GM19043 (cell line): ENCODE data around the gene ZNF662.

Source experiments
- ATAC-seq: cut with Tn5 transposase; IDR thresholded peaks from one replicate; pipeline ENCODE4 v1.9.1; 2021; ENCODE audit warnings: low read depth; ENCODE audit not compliant: unreplicated experiment

ZNF662 gene

DNA sequence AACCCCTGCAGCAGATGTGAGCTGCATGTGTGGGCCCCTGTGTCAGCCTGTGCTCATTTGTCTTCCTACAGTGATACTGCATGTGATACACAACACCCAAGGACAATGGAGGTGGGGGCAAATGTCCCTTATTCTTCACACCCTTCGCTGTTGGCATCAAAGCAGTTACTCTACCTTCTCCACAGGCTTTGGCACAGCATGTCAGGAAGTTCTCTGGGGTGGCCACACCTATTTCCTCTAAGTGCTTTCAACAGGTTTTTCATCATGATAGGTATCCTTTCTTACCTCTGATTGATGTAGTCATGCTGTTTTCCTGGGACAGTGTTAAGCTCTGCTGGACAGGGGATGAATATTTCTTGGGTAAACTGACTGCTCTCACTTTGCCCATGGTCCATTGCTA, 29.5 kb downstream of the ZNF662 start:
- ATAC-seq: no peak

DNA sequence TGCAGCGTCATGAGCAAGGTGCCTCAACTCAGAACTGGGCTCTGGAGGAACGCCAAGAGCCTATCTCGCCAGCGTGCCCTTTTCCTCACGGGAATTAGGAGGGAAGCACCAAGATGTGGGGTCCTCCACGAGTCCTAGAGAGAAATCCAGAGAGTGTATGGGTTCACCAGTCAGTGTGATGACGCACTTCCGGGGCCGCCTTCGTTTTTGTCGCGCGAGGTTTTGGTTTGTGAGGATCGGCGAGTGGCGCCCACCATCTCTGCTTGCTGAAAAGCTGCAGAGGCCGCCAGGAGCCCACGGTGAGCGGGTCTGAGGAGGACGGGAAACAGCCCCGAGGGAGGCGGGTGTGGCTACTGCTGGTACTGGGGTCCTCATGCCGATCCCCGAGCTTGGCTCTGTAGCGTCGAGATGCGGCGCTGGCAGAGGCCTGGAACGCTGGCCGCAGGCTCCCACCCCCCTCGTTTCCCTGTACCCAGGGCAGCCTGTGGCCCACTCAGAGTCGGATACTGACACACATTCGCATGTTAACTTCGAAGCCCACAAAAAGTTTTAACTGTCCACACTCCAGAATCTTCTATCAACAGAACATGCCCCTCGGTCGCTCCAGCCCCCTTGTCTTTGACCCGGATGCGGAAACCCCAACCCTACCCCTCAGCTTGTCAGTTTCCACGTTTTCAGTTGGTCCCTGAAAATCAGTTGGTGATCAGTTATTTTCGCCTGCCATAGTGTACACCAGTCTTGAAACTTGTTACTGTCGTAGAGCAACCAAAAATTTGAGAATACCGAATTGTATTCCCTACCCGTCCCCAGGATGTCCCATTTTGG, 30.4 kb downstream of the ZNF662 start:
- ATAC-seq: no peak

DNA sequence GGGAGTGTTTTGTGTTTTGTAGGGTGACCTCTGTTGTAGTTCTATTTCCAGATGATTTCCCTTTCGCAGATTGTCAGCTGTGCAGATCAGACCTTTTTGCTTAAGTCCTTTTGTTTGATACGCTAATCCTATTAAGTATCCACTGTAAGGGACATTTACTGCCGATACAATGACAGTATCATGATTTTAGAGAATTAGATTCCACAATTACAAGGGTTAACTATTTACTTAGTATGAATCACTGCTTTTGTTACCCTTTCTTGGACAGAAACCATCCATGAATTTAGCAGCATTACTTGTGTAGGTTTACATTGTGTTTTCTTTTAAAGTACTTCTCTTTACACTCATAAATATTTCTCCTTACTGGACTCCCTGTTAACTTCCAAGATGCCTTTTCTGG, 31.4 kb downstream of the ZNF662 start:
- ATAC-seq: no peak

GRCh38 chr3:42942693-42943092, 36.8 kb downstream of the ZNF662 start:
- ATAC-seq: no peak

GRCh38 chr3:42946050-42946449, 40.1 kb downstream of the ZNF662 start:
- no peak for ATAC-seq

DNA sequence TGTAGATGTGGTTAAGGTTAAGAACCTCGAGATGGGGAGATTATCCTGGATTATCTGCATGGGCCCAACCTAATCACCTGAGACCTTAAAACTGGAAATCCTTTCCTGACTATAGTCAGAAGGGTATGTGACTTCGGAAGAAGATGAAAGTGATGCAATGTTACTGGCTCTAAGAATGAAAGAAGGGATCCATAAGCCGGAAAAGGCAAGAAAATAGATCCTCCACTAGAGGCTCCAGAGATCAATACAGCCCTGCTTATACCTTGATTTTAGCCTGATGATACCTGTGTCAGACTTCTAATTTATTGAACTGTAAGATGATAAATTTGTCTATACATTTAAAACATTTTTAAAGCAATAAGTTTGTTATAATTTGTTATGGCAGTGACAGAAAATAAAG, 51.6 kb downstream of the ZNF662 start:
- ATAC-seq: no peak

DNA sequence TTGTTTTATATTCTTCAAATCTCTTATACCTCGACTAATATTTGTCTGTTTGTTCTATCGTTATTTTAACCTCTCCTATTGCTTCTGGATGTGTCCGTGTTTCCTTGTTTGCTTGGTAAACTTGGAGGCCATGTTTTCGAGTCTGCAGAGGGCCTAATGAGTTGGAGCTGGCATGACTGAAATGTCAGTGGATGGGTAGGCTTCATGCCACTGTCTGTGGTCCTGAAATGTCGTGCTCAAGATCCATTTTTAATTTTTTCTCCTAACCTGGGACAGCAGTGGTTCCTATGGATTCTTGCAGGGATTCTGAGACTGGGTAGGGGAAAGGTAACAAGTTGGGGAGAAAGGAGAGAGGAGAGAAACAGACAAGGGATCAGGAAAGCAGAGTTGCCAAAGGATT, 54.3 kb downstream of the ZNF662 start:
- ATAC-seq: no peak

GRCh38 chr3:42960786-42961185, 54.8 kb downstream of the ZNF662 start:
- ATAC-seq: no peak

GRCh38 chr3:42961633-42962032, 55.7 kb downstream of the ZNF662 start:
- ATAC-seq: no peak

GRCh38 chr3:42963269-42963668, 57.3 kb downstream of the ZNF662 start:
- ATAC-seq: no peak

- no peak for ATAC-seq
Measured at GRCh38 chr3:42964266-42964665, 58.3 kb downstream of the ZNF662 start.
